OCI-LY7 (cell line): ENCODE measurements around the gene SLC35E2B. TPM values are rescaled to one million over a fixed set of nuclear protein-coding genes. Genes with fewer than 3 reads are reported as not detected.

Experiments
- BruUV-seq: library from RNA; stranded (reverse); fragments of 400-500 nt; replicated peaks from 2 replicates; lab custom pipeline; 2021; lab: Mats Ljungman, UMichigan
- CTCF ChIA-PET: fragments of 300-600 bp; sonication (Branson Sonifier 250); formaldehyde crosslinking; loops from one replicate; lab custom pipeline; 2022; ENCODE audit warnings: antibody characterized with exemption; ENCODE audit not compliant: unreplicated experiment; lab: Charles Lee
- POLR2A ChIA-PET: fragments of 300-600 bp; sonication (Branson Sonifier 250); formaldehyde crosslinking; loops from one replicate; lab custom pipeline; 2022; ENCODE audit warnings: antibody characterized with exemption; lab: Charles Lee
- DNase-seq: peaks from one replicate; pipeline ENCODE4 v3.0.0-alpha.2; 2015; ENCODE audit warnings: low spot score
- H2AFZ ChIP-seq: fragments of 200-600 bp; sonication (generic), shearing (Covaris generic); 2 replicates; pipeline ENCODE4 v1.6.1; 2014; ENCODE audit warnings: mild to moderate bottlenecking, antibody characterized with exemption, low read length, moderate library complexity
- H3K27ac ChIP-seq: fragments of 200-600 bp; sonication (generic); 2 replicates; pipeline ENCODE4 v1.5.1; 2014; ENCODE audit warnings: mixed run types, low read depth, mild to moderate bottlenecking, moderate library complexity, low read length, inconsistent platforms; ENCODE audit not compliant: poor library complexity, severe bottlenecking
- H3K36me3 ChIP-seq: fragments of 200-600 bp; sonication (generic); 2 replicates; pipeline ENCODE4 v1.6.1; 2014; ENCODE audit warnings: mild to moderate bottlenecking, antibody characterized with exemption, low read length, moderate library complexity, mixed read lengths; ENCODE audit not compliant: insufficient read depth
- H3K4me1 ChIP-seq: fragments of 200-600 bp; sonication (generic); 2 replicates; pipeline ENCODE4 v1.5.1; 2014; ENCODE audit warnings: mild to moderate bottlenecking, low read length; ENCODE audit not compliant: insufficient read depth, poor library complexity, severe bottlenecking
- H3K4me2 ChIP-seq: fragments of 200-600 bp; sonication (generic); 2 replicates; pipeline ENCODE4 v1.6.1; 2014; ENCODE audit warnings: mild to moderate bottlenecking, low read length
- H3K4me3 ChIP-seq: fragments of 200-600 bp; sonication (generic); 2 replicates; pipeline ENCODE4 v1.5.1; 2014; ENCODE audit warnings: mild to moderate bottlenecking, low read depth, low read length; ENCODE audit not compliant: poor library complexity, severe bottlenecking
- H3K79me2 ChIP-seq: fragments of 200-600 bp; sonication (generic); 2 replicates; pipeline ENCODE4 v1.6.1; 2016; ENCODE audit warnings: low read depth, mild to moderate bottlenecking, low read length, moderate library complexity, mixed read lengths; ENCODE audit not compliant: insufficient read depth
- H3K9me2 ChIP-seq: fragments of 200-600 bp; sonication (generic); 2 replicates; pipeline ENCODE4 v1.6.1; 2016; ENCODE audit warnings: mild to moderate bottlenecking, low read length, mixed read lengths; ENCODE audit not compliant: insufficient read depth
- H3K9me3 ChIP-seq: fragments of 200-600 bp; sonication (generic); 2 replicates; pipeline ENCODE4 v1.6.1; 2014; ENCODE audit warnings: mild to moderate bottlenecking, mixed run types, low read length, mixed read lengths
- H4K20me1 ChIP-seq: fragments of 200-600 bp; sonication (generic); 2 replicates; pipeline ENCODE4 v1.6.1; 2014; ENCODE audit warnings: mild to moderate bottlenecking, antibody characterized with exemption, low read length, moderate library complexity, mixed read lengths; ENCODE audit not compliant: insufficient read depth
- CTCF ChIP-seq: fragments of 200-600 bp; sonication (generic); conservative IDR thresholded peaks from 2 replicates; pipeline ENCODE4 v1.5.1; 2014; ENCODE audit warnings: mild to moderate bottlenecking, antibody characterized with exemption, low read length, moderate library complexity, mixed read lengths
- EZH2phosphoT487 ChIP-seq: fragments of 200-600 bp; sonication (generic); IDR thresholded peaks from 2 replicates; pipeline ENCODE4 v1.6.1; 2018; ENCODE audit warnings: low read depth, borderline replicate concordance, mild to moderate bottlenecking, mixed run types, antibody characterized with exemption, low read length, moderate library complexity, mixed read lengths
- intact Hi-C: fragments of 100-400 bp; cut with micrococcal nuclease; formaldehyde crosslinking; loops from one replicate; pipeline ENCODE4 v1.10.0; 2022; ENCODE audit not compliant: unreplicated experiment
- total RNA-seq, 2 experiments: library from RNA; depleted of rRNA in 1 of 2; stranded (reverse); fragments of >200 nt in 1 of 2; shearing (Covaris generic) in 1 of 2; gene quantifications; 2 replicates each; pipeline ENCODE4 v1.2.3, GENCODE V29; 2014 to 2022

SLC35E2B gene
- total RNA-seq, 2 experiments from 2014 or later = 26.6 to 58.9 TPM

- intact Hi-C loops = no loop called here
- ChIA-PET CTCF (no interaction called here), POLR2A (no interaction called here)
- H2AFZ ChIP-seq = no peak overlapping the region
- H3K36me3 ChIP-seq = no peaks in the 10 kb centered on the region
- peaks cover 30% of the 10 kb centered on the region for H3K4me1 ChIP-seq
- H3K9me3 ChIP-seq = no peaks in the 10 kb centered on the region
- H3K4me3 ChIP-seq = no peak overlapping the region
- no peaks in the 10 kb centered on the region; the same call in 1 of the 2 replicates for H4K20me1 ChIP-seq
- no peak for DNase-seq
- no peak overlapping the region for H3K27ac ChIP-seq
- TF ChIP-seq CTCF (no peak), EZH2phosphoT487 (no peak)
- no peaks in the 10 kb centered on the region for H3K9me2 ChIP-seq
- BruUV-seq = no TSS peak
- no peak overlapping the region for H3K4me2 ChIP-seq
- no peaks in the 10 kb centered on the region for H3K79me2 ChIP-seq
These were observed 66.1 kb downstream of the SLC35E2B start for GRCh38 chr1:1626207-1627141.

GRCh38 chr1:1625824-1626206 lies 66.8 kb downstream of the SLC35E2B start:
- Histone ChIP-seq H3K27ac (no peak overlapping the region), H3K36me3 (no peaks in the 10 kb centered on the region), H3K4me2 (no peak overlapping the region), H3K9me3 (no peaks in the 10 kb centered on the region), H3K4me3 (no peak overlapping the region), H3K79me2 (no peaks in the 10 kb centered on the region), H3K4me1 (peaks cover 28% of the 10 kb centered on the region), H4K20me1 (no peaks in the 10 kb centered on the region; the same call in 1 of the 2 replicates), H3K9me2 (no peaks in the 10 kb centered on the region), H2AFZ (no peak overlapping the region)
- POLR2A ChIA-PET = no interaction called here
- intact Hi-C loops = no loop called here
- BruUV-seq = no TSS peak
- CTCF ChIA-PET = interaction anchor here (1.1 kb wide), 1 partner anchor 11 kb away, joined by 13 read pairs; no protein-coding TSS in a partner anchor
- TF ChIP-seq EZH2phosphoT487 (no peak), CTCF (no peak)
- DNase-seq = no peak

GRCh38 chr1:1625404-1625775 lies 67.2 kb downstream of the SLC35E2B start:
- Histone ChIP-seq H3K36me3 (no peaks in the 10 kb centered on the region), H3K79me2 (no peaks in the 10 kb centered on the region), H3K4me1 (peaks cover 23% of the 10 kb centered on the region), H3K4me3 (no peak overlapping the region), H3K27ac (no peak overlapping the region), H3K9me2 (no peaks in the 10 kb centered on the region), H3K4me2 (no peak overlapping the region), H2AFZ (no peak overlapping the region), H3K9me3 (no peaks in the 10 kb centered on the region), H4K20me1 (no peaks in the 10 kb centered on the region; the same call in 1 of the 2 replicates)
- intact Hi-C loops = no loop called here
- TF ChIP-seq EZH2phosphoT487 = no peak
- DNase-seq = no peak
- CTCF ChIA-PET = interaction anchor here (1.1 kb wide), 1 partner anchor 11 kb away, joined by 13 read pairs; no protein-coding TSS in a partner anchor
- POLR2A ChIA-PET = no interaction called here
- no TSS peak for BruUV-seq
